Adrenal gland (tissue), 5 donors: ENCODE data around the gene TMEM163.

ENCODE experiments used
- CTCF ChIP-seq, 6 experiments: fragments of 450-650 bp in 4 of 6; fragments of 200-600 bp in 2 of 6; sonication (generic) in 1 of 6; IDR thresholded peaks; 1 replicate in 5 of 6; 2 replicates in 1 of 6; pipeline versions ENCODE4 v1.5.1 to v1.8.0; 2016 to 2021; ENCODE audit warnings: antibody characterized with exemption in 6 of 6, mild to moderate bottlenecking in 2 of 6, moderate library complexity in 1 of 6
- POLR2A ChIP-seq, 2 donors: fragments of 450-650 bp; IDR thresholded peaks; one replicate each; pipeline ENCODE4 v1.6.1; 2017; ENCODE audit warnings: antibody characterized with exemption in 2 of 2, mild to moderate bottlenecking in 2 of 2, moderate library complexity in 1 of 2
- donor health status: DM: no; HTN: no; CAD: no.

GRCh38 chr2:134704173-134704572 lies 14.6 kb downstream of the TMEM163 start:
- TF ChIP-seq CTCF (IDR thresholded peaks at IDR 0.05) = no peak
- TF ChIP-seq POLR2A (IDR thresholded peaks at IDR 0.05) = no peak
